Neuronal stem cell (in vitro differentiated cells): ENCODE data around the gene VEZF1.

Experiments
- DNase-seq: peaks from one replicate; pipeline ENCODE4 v3.0.0-alpha.2; 2013; ENCODE audit warnings: low spot score
- H2AFZ ChIP-seq: one replicate; pipeline ENCODE4 v1.6.1; 2013; ENCODE audit warnings: mild to moderate bottlenecking, low read length, inconsistent platforms
- H2AK5ac ChIP-seq: 2 replicates; pipeline ENCODE4 v1.6.1; 2013; ENCODE audit warnings: low read depth, mild to moderate bottlenecking, inconsistent platforms, low read length, moderate library complexity, mixed read lengths
- H2BK120ac ChIP-seq: 2 replicates; pipeline ENCODE4 v1.6.1; 2013; ENCODE audit warnings: low read depth, mild to moderate bottlenecking, inconsistent platforms, low read length, moderate library complexity, mixed read lengths
- H2BK12ac ChIP-seq: one replicate; pipeline ENCODE4 v1.6.1; 2013; ENCODE audit warnings: low read length, inconsistent platforms
- H2BK15ac ChIP-seq: 2 replicates; pipeline ENCODE4 v1.6.1; 2013; ENCODE audit warnings: mild to moderate bottlenecking, low read length, inconsistent platforms, mixed read lengths
- H2BK5ac ChIP-seq: one replicate; pipeline ENCODE4 v1.6.1; 2013; ENCODE audit warnings: inconsistent platforms, mild to moderate bottlenecking, low read length, moderate library complexity
- H3K14ac ChIP-seq: one replicate; pipeline ENCODE4 v1.6.1; 2013; ENCODE audit warnings: low read length, inconsistent platforms
- H3K18ac ChIP-seq: 2 replicates; pipeline ENCODE4 v1.6.1; 2013; ENCODE audit warnings: low read length, inconsistent platforms
- H3K23ac ChIP-seq: 2 replicates; pipeline ENCODE4 v1.6.1; 2013; ENCODE audit warnings: low read depth, mild to moderate bottlenecking, mixed read lengths, low read length, inconsistent platforms; ENCODE audit not compliant: poor library complexity
- H3K27ac ChIP-seq: replicated peaks from 3 replicates; pipeline ENCODE4 v1.5.1; 2013; ENCODE audit warnings: low read length, inconsistent platforms
- H3K27me3 ChIP-seq, 3 experiments: 2 replicates each; pipeline ENCODE4 v1.6.1; 2013; ENCODE audit warnings: low read length in 3 of 3, mild to moderate bottlenecking in 2 of 3, inconsistent platforms in 1 of 3, low read depth in 1 of 3, mixed read lengths in 1 of 3, moderate library complexity in 1 of 3; ENCODE audit not compliant: control insufficient read depth in 3 of 3, insufficient read depth in 3 of 3
- H3K36me3 ChIP-seq, 2 donors: replicated peaks in 1 of 2; 2 replicates each; pipeline ENCODE4 v1.6.1; 2013; ENCODE audit warnings: low read length in 2 of 2; ENCODE audit not compliant: control insufficient read depth in 2 of 2, insufficient read depth in 2 of 2
- H3K4ac ChIP-seq: 2 replicates; pipeline ENCODE4 v1.6.1; 2013; ENCODE audit warnings: inconsistent platforms, mild to moderate bottlenecking, low read length, moderate library complexity
- H3K4me1 ChIP-seq, 2 donors: 1 replicate in 1 of 2; 2 replicates in 1 of 2; pipeline ENCODE4 v1.6.1; 2013; ENCODE audit warnings: low read length in 2 of 2, low read depth in 1 of 2; ENCODE audit not compliant: control insufficient read depth in 2 of 2, insufficient read depth in 1 of 2
- H3K4me2 ChIP-seq: one replicate; pipeline ENCODE4 v1.6.1; 2013; ENCODE audit warnings: mild to moderate bottlenecking, low read length, inconsistent platforms; ENCODE audit not compliant: insufficient read depth, poor library complexity, severe bottlenecking
- H3K4me3 ChIP-seq, 2 donors: 2 replicates each; pipeline ENCODE4 v1.5.1; 2013; ENCODE audit warnings: low read length in 2 of 2, mild to moderate bottlenecking in 2 of 2, inconsistent platforms in 1 of 2, moderate library complexity in 1 of 2
- H3K79me1 ChIP-seq: one replicate; pipeline ENCODE4 v1.6.1; 2013; ENCODE audit warnings: low read depth, mild to moderate bottlenecking, inconsistent platforms, low read length, moderate library complexity
- H3K9ac ChIP-seq: one replicate; pipeline ENCODE4 v1.6.1; 2013; ENCODE audit warnings: mild to moderate bottlenecking, low read depth, low read length, inconsistent platforms; ENCODE audit not compliant: poor library complexity
- H3K9me3 ChIP-seq, 2 donors: replicated peaks in 1 of 2; 2 replicates each; pipeline versions ENCODE3 to v1.6.1; 2013; ENCODE audit warnings: low read length in 2 of 2, mild to moderate bottlenecking in 2 of 2, inconsistent platforms in 1 of 2, low read depth in 1 of 2, mixed read lengths in 1 of 2, moderate library complexity in 1 of 2; ENCODE audit not compliant: control insufficient read depth in 2 of 2, insufficient read depth in 1 of 2
- H4K8ac ChIP-seq: one replicate; pipeline ENCODE4 v1.6.1; 2013; ENCODE audit warnings: low read depth, mild to moderate bottlenecking, inconsistent platforms, low read length, moderate library complexity
- H4K91ac ChIP-seq: one replicate; pipeline ENCODE4 v1.6.1; 2013; ENCODE audit warnings: low read length, low read depth, mild to moderate bottlenecking, inconsistent platforms; ENCODE audit not compliant: poor library complexity
- WGBS, 2 donors: extraction: QIAGEN DNeasy Blood & Tissue Kit; methylation state at CpG; one replicate each; pipeline ENCODE4 v1.1.7; 2013; ENCODE audit warnings: missing lambda C conversion rate in 2 of 2, mixed read lengths in 1 of 2; ENCODE audit not compliant: insufficient read length in 2 of 2, insufficient replicate concordance in 1 of 2; ENCODE audit errors: extremely low coverage in 2 of 2; 5-methylcytosine and 5-hydroxymethylcytosine counted together

The VEZF1 gene

GRCh38 chr17:57953705-57954396, 34.2 kb downstream of the VEZF1 start:
- Histone ChIP-seq H3K23ac (no peak overlapping the region), H3K4me3 (peak overlapping the region; percentile 46 to 70), H2BK120ac (no peak overlapping the region), H3K27me3 (peaks cover 0 to 13% (median 0%) of the 10 kb centered on the region in 3 experiments), H3K9ac (no peak overlapping the region), H3K4me2 (peak overlapping the region; percentile 97), H2BK5ac (no peak overlapping the region), H3K27ac (no peak overlapping the region), H3K9me3 (no peaks in the 10 kb centered on the region), H3K4ac (no peak overlapping the region), H3K18ac (peak overlapping the region; percentile 53), H4K91ac (no peak overlapping the region), H3K79me1 (peaks cover 2% of the 10 kb centered on the region), H3K14ac (no peak overlapping the region), H2BK12ac (no peak overlapping the region), H2BK15ac (peak overlapping the region; percentile 68), H3K4me1 (peaks cover 26 to 37% of the 10 kb centered on the region in 2 donors), H2AFZ (peak overlapping the region; percentile 76), H4K8ac (no peak overlapping the region), H2AK5ac (peak overlapping the region; percentile 84), H3K36me3 (peaks cover 0 to 10% of the 10 kb centered on the region in 2 donors)
- DNase-seq, result no peak
- no CpG with 5 or more reads among the region's 13 CpGs for WGBS, 2 donors

- Histone ChIP-seq H3K27me3 (peaks cover 0 to 13% (median 0%) of the 10 kb centered on the region in 3 experiments), H3K4me3 (no peak overlapping the region), H3K27ac (no peak overlapping the region), H3K36me3 (peaks cover 0 to 10% of the 10 kb centered on the region in 2 donors), H3K4ac (no peak overlapping the region), H3K4me1 (peaks cover 30 to 43% of the 10 kb centered on the region in 2 donors), H4K91ac (no peak overlapping the region), H3K79me1 (peaks cover 2% of the 10 kb centered on the region), H2BK15ac (peak overlapping the region; percentile 68), H2AFZ (no peak overlapping the region), H2BK5ac (no peak overlapping the region), H3K14ac (no peak overlapping the region), H3K23ac (no peak overlapping the region), H4K8ac (no peak overlapping the region), H3K9me3 (no peaks in the 10 kb centered on the region), H2AK5ac (peak overlapping the region; percentile 84), H3K4me2 (no peak overlapping the region), H3K18ac (no peak overlapping the region), H3K9ac (no peak overlapping the region), H2BK120ac (no peak overlapping the region), H2BK12ac (no peak overlapping the region)
- no CpG with 5 or more reads among the region's 1 CpG for WGBS, 2 donors
- no peak for DNase-seq
Observed at GRCh38 chr17:57953219-57953618, 34.8 kb downstream of the VEZF1 start.

GRCh38 chr17:57949649-57950048, 38.4 kb downstream of the VEZF1 start:
- Histone ChIP-seq H3K4me1 (peaks cover 29 to 49% of the 10 kb centered on the region in 2 donors), H3K18ac (no peak overlapping the region), H3K23ac (no peak overlapping the region), H3K9me3 (no peaks in the 10 kb centered on the region), H3K79me1 (peaks cover 2% of the 10 kb centered on the region), H3K27me3 (no peaks in the 10 kb centered on the region), H2BK120ac (no peak overlapping the region), H3K14ac (no peak overlapping the region), H3K4me3 (no peak overlapping the region), H3K9ac (no peak overlapping the region), H2AFZ (no peak overlapping the region), H3K27ac (no peak overlapping the region), H2BK12ac (no peak overlapping the region), H4K91ac (no peak overlapping the region), H4K8ac (no peak overlapping the region), H3K4me2 (no peak overlapping the region), H2BK15ac (no peak overlapping the region), H3K36me3 (peaks cover 0 to 14% of the 10 kb centered on the region in 2 donors), H2BK5ac (no peak overlapping the region), H3K4ac (no peak overlapping the region), H2AK5ac (no peak overlapping the region)
- WGBS, 2 donors, result no CpG with 5 or more reads among the region's 5 CpGs
- no peak for DNase-seq

GRCh38 chr17:57948555-57949420, 39.3 kb downstream of the VEZF1 start:
- no peak overlapping the region for H3K14ac ChIP-seq
- no peak overlapping the region for H3K4me2 ChIP-seq
- no peak overlapping the region for H4K8ac ChIP-seq
- peaks cover 0 to 13% of the 10 kb centered on the region in 2 donors for H3K36me3 ChIP-seq
- no peak overlapping the region for H4K91ac ChIP-seq
- peaks cover 26 to 45% of the 10 kb centered on the region in 2 donors for H3K4me1 ChIP-seq
- H3K9ac ChIP-seq, result no peak overlapping the region
- no peak overlapping the region for H2BK15ac ChIP-seq
- H3K18ac ChIP-seq, result peak overlapping the region; percentile 83
- WGBS, 2 donors, result no CpG with 5 or more reads among the region's 5 CpGs
- peak overlapping the region; percentile 5 for H2BK5ac ChIP-seq
- H3K27ac ChIP-seq, result peak overlapping the region; percentile 0
- no peaks in the 10 kb centered on the region for H3K9me3 ChIP-seq
- no peaks in the 10 kb centered on the region for H3K27me3 ChIP-seq
- no peak overlapping the region for H3K4me3 ChIP-seq
- DNase-seq, result no peak
- H3K4ac ChIP-seq, result peak overlapping the region; percentile 38
- no peak overlapping the region for H2BK120ac ChIP-seq
- no peak overlapping the region for H2AFZ ChIP-seq
- peak overlapping the region; percentile 29 for H2AK5ac ChIP-seq
- peak overlapping the region; percentile 48 for H2BK12ac ChIP-seq
- peak overlapping the region; percentile 57 for H3K23ac ChIP-seq
- peaks cover 2% of the 10 kb centered on the region for H3K79me1 ChIP-seq
